T-cell (primary cell): ENCODE measurements around the gene CLSTN2. TPM values are rescaled to one million over a fixed set of nuclear protein-coding genes. Genes with fewer than 3 reads are reported as not detected.

Source experiments
- ATAC-seq, 4 experiments: fragments of 200-7000 bp in 3 of 4; fragments of 150-1000 bp in 1 of 4; cut with Tn5 transposase; replicated peaks in 1 of 4; 1 replicate in 3 of 4; 2 replicates in 1 of 4; pipeline ENCODE4 v1.10.0; 2021; ENCODE audit warnings: moderate library complexity in 3 of 4, mild to moderate bottlenecking in 2 of 4, moderate number of reproducible peaks in 1 of 4
- CTCF ChIA-PET, 2 donors: fragments of 300-600 bp; sonication (Branson Sonifier 250); formaldehyde crosslinking; loops; one replicate each; lab custom pipeline; 2022; ENCODE audit warnings: antibody characterized with exemption in 2 of 2; lab: Charles Lee
- POLR2A ChIA-PET, 2 donors: fragments of 300-600 bp; sonication (Branson Sonifier 250); formaldehyde crosslinking; loops; one replicate each; lab custom pipeline; 2022; ENCODE audit warnings: antibody characterized with exemption in 2 of 2; lab: Charles Lee
- DNase-seq, 35 experiments: peaks; one replicate each; pipeline versions ENCODE4 v3.0.0 to v3.0.0-alpha.2; 2013 to 2023
- H3K27ac ChIP-seq: one replicate; pipeline ENCODE4 v1.5.1; 2013; ENCODE audit warnings: low read length
- H3K27me3 ChIP-seq, 2 experiments: replicated peaks in 1 of 2; 1 replicate in 1 of 2; 2 replicates in 1 of 2; pipeline versions ENCODE4 v1.6.1 to v1.7.0; 2013; ENCODE audit warnings: low read length in 1 of 2, mixed read lengths in 1 of 2; ENCODE audit not compliant: control insufficient read depth in 2 of 2, insufficient read depth in 2 of 2; ENCODE audit errors: extremely low read depth in 1 of 2
- H3K36me3 ChIP-seq, 2 donors: 1 replicate in 1 of 2; 2 replicates in 1 of 2; pipeline versions ENCODE4 v1.6.1 to v1.7.0; 2013; ENCODE audit warnings: low read length in 1 of 2; ENCODE audit not compliant: control insufficient read depth in 2 of 2, insufficient read depth in 1 of 2; ENCODE audit errors: extremely low read depth in 1 of 2
- H3K4me1 ChIP-seq, 2 experiments: 1 replicate in 1 of 2; 2 replicates in 1 of 2; pipeline versions ENCODE4 v1.6.1 to v1.7.0; 2013; ENCODE audit warnings: low read length in 2 of 2, mixed read lengths in 1 of 2; ENCODE audit not compliant: insufficient read depth in 2 of 2, control insufficient read depth in 1 of 2; ENCODE audit errors: extremely low read depth in 1 of 2
- H3K4me3 ChIP-seq, 2 donors: 1 replicate in 1 of 2; 2 replicates in 1 of 2; pipeline versions ENCODE4 v1.5.1 to v1.7.0; 2013; ENCODE audit warnings: mild to moderate bottlenecking in 2 of 2, low read length in 1 of 2, moderate library complexity in 1 of 2; ENCODE audit not compliant: control insufficient read depth in 1 of 2; ENCODE audit errors: extremely low read depth in 1 of 2
- H3K9me3 ChIP-seq: 2 replicates; pipeline ENCODE4 v1.7.0; 2013
- H3K27ac Mint-ChIP-seq, 2 donors: one replicate each; pipeline ENCODE4 v1.8.0; 2020 to 2021; ENCODE audit warnings: mild to moderate bottlenecking in 2 of 2, mixed read lengths in 2 of 2
- H3K27me3 Mint-ChIP-seq, 2 donors: one replicate each; pipeline ENCODE4 v1.8.0; 2021 to 2022; ENCODE audit warnings: mixed read lengths in 2 of 2
- H3K36me3 Mint-ChIP-seq: one replicate; pipeline ENCODE4 v1.8.0; 2021; ENCODE audit warnings: mixed read lengths
- H3K4me1 Mint-ChIP-seq, 3 donors: one replicate each; pipeline ENCODE4 v1.8.0; 2020 to 2022; ENCODE audit warnings: mixed read lengths in 3 of 3, mild to moderate bottlenecking in 1 of 3
- H3K4me3 Mint-ChIP-seq, 3 donors: one replicate each; pipeline ENCODE4 v1.8.0; 2020 to 2022; ENCODE audit warnings: mild to moderate bottlenecking in 3 of 3, mixed read lengths in 3 of 3, moderate library complexity in 3 of 3
- H3K9me3 Mint-ChIP-seq, 3 donors: one replicate each; pipeline ENCODE4 v1.8.0; 2020 to 2022; ENCODE audit warnings: mixed read lengths in 3 of 3
- WGBS: methylation state at CpG from one replicate; pipeline ENCODE4 v1.1.5; 2013; ENCODE audit warnings: missing lambda C conversion rate; ENCODE audit not compliant: insufficient coverage; 5-methylcytosine and 5-hydroxymethylcytosine counted together
- total RNA-seq, 35 experiments: library from RNA in 6 of 35; stranded (reverse) in 6 of 35; fragments of 120-200 nt in 1 of 35; gene quantifications; one replicate each; pipeline versions ENCODE4 v1.2.1 to v1.2.4 and lab custom pipeline; 2013 to 2026

The CLSTN2 gene
- total RNA-seq, 5 donors from 2014 or later (not counting 1 experiment from before 2014, with no cell fraction given) = under 0.01 to 0.12 (median 0.03) TPM; not detected in 2

DNA sequence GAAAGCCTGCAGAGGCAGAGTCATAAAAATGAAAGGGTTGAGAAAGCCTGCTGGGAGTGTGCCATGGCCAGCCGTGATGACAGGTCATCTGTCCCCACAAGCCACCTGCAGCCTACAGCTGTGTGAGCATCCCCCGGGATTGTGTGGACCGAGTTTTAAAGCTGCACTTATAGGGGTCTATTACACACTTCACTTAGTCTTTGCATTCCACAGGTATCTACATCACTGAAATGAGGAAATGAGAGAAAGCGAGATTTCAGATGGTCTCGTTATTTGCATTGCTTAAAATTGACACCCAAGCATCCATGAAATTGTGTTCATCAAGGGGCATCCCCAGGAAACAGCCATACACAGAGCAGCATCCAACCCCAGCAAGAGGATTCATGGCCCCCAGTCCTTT lies 605.3 kb downstream of the CLSTN2 start:
- no peaks in the 10 kb centered on the region for H3K9me3 Mint-ChIP-seq
- H3K4me3 ChIP-seq = no peak overlapping the region
- peaks cover 0 to 4% of the 10 kb centered on the region in 2 donors for H3K27me3 Mint-ChIP-seq
- H3K9me3 ChIP-seq = no peaks in the 10 kb centered on the region
- POLR2A ChIA-PET = no interaction called here
- H3K4me1 Mint-ChIP-seq = no peaks in the 10 kb centered on the region
- CTCF ChIA-PET = no interaction called here
- no peak overlapping the region for H3K27ac ChIP-seq
- 67% methylated on average over 1 of the region's 5 CpGs for WGBS
- H3K27ac Mint-ChIP-seq = no peak overlapping the region
- H3K4me1 ChIP-seq = no peaks in the 10 kb centered on the region
- H3K36me3 ChIP-seq = no peaks in the 10 kb centered on the region
- ATAC-seq = no peak
- no peak for DNase-seq
- H3K27me3 ChIP-seq = no peaks in the 10 kb centered on the region
- no peak overlapping the region for H3K4me3 Mint-ChIP-seq
- H3K36me3 Mint-ChIP-seq = no peaks in the 10 kb centered on the region

DNA sequence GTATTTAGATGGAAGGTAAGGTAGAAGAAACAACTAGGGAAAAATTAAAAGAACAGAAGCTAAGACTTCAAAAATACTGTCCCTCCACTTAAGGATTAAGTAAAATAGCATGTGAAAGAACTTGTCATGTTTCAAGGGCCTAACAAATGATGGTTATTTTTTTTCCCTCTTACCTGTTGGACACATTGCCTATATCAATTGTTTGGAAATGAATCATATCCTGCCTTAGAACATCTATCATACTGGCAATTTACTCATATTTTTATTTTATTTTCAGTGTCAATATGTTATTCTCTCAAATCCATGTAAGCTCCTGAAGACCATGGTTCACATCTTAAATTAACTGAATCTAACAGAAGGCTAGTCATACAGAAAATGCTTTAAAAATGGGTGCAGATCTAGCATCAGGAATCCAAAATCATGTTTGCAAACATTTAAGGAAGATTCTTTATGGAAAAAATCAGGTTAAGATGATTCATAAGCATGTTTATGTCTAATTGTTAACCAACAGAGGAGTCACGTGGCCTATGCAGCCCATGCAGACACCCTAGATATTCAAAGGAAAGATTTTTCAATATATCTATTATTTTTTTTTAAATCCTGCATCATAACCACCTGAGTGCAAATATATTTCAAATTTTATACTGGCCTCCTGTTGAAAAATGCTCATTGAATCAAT lies 607.1 kb downstream of the CLSTN2 start:
- Mint-ChIP-seq H3K4me1 (no peaks in the 10 kb centered on the region), H3K9me3 (no peaks in the 10 kb centered on the region), H3K27ac (no peak overlapping the region), H3K4me3 (no peak overlapping the region), H3K27me3 (no peaks in the 10 kb centered on the region), H3K36me3 (no peaks in the 10 kb centered on the region)
- Histone ChIP-seq H3K27me3 (no peaks in the 10 kb centered on the region), H3K4me1 (no peaks in the 10 kb centered on the region), H3K9me3 (no peaks in the 10 kb centered on the region), H3K4me3 (no peak overlapping the region), H3K36me3 (no peaks in the 10 kb centered on the region), H3K27ac (no peak overlapping the region)
- ATAC-seq (no peak), DNase-seq (no peak)
- CTCF ChIA-PET = no interaction called here
- no CpG with 5 or more reads among the region's 1 CpG for WGBS
- POLR2A ChIA-PET = no interaction called here

GRCh38 chr3:140545197-140545596 lies 610.2 kb downstream of the CLSTN2 start:
- CTCF ChIA-PET = no interaction called here
- Mint-ChIP-seq H3K4me3 (no peak overlapping the region), H3K27me3 (no peaks in the 10 kb centered on the region), H3K9me3 (no peaks in the 10 kb centered on the region), H3K36me3 (no peaks in the 10 kb centered on the region), H3K4me1 (no peaks in the 10 kb centered on the region), H3K27ac (no peak overlapping the region)
- Histone ChIP-seq H3K36me3 (no peaks in the 10 kb centered on the region), H3K9me3 (no peaks in the 10 kb centered on the region), H3K27me3 (no peaks in the 10 kb centered on the region), H3K27ac (no peak overlapping the region), H3K4me3 (no peak overlapping the region), H3K4me1 (no peaks in the 10 kb centered on the region)
- no peak for DNase-seq
- POLR2A ChIA-PET = no interaction called here
- ATAC-seq = no peak
- WGBS = no CpG with 5 or more reads among the region's 1 CpG

GRCh38 chr3:140545756-140546155 lies 610.8 kb downstream of the CLSTN2 start:
- H3K36me3 Mint-ChIP-seq = no peaks in the 10 kb centered on the region
- CTCF ChIA-PET = no interaction called here
- H3K9me3 Mint-ChIP-seq = no peaks in the 10 kb centered on the region
- DNase-seq (no peak), ATAC-seq (no peak)
- no peak overlapping the region for H3K27ac ChIP-seq
- 40% methylated on average over 1 of the region's 2 CpGs for WGBS
- no peaks in the 10 kb centered on the region for H3K27me3 Mint-ChIP-seq
- H3K4me1 Mint-ChIP-seq = no peaks in the 10 kb centered on the region
- H3K27me3 ChIP-seq = no peaks in the 10 kb centered on the region
- no peaks in the 10 kb centered on the region for H3K36me3 ChIP-seq
- no peak overlapping the region for H3K4me3 Mint-ChIP-seq
- POLR2A ChIA-PET = no interaction called here
- no peaks in the 10 kb centered on the region for H3K4me1 ChIP-seq
- H3K4me3 ChIP-seq = no peak overlapping the region
- H3K27ac Mint-ChIP-seq = no peak overlapping the region
- H3K9me3 ChIP-seq = no peaks in the 10 kb centered on the region

GRCh38 chr3:140546649-140547048 lies 611.7 kb downstream of the CLSTN2 start:
- POLR2A ChIA-PET = no interaction called here
- Histone ChIP-seq H3K27me3 (no peaks in the 10 kb centered on the region), H3K4me3 (no peak overlapping the region), H3K27ac (no peak overlapping the region), H3K4me1 (no peaks in the 10 kb centered on the region), H3K36me3 (no peaks in the 10 kb centered on the region), H3K9me3 (no peaks in the 10 kb centered on the region)
- ATAC-seq (no peak), DNase-seq (no peak)
- H3K27me3 Mint-ChIP-seq = no peaks in the 10 kb centered on the region
- no peaks in the 10 kb centered on the region for H3K36me3 Mint-ChIP-seq
- CTCF ChIA-PET = no interaction called here
- H3K27ac Mint-ChIP-seq = no peak overlapping the region
- no peak overlapping the region for H3K4me3 Mint-ChIP-seq
- WGBS = 55% methylated on average over 4 of the region's 6 CpGs
- no peaks in the 10 kb centered on the region for H3K4me1 Mint-ChIP-seq
- no peaks in the 10 kb centered on the region for H3K9me3 Mint-ChIP-seq

GRCh38 chr3:140552403-140552802 lies 617.4 kb downstream of the CLSTN2 start:
- Mint-ChIP-seq H3K9me3 (peaks cover 0 to 3% (median 0%) of the 10 kb centered on the region in 3 donors), H3K4me1 (no peaks in the 10 kb centered on the region), H3K27ac (no peak overlapping the region), H3K4me3 (no peak overlapping the region), H3K36me3 (no peaks in the 10 kb centered on the region), H3K27me3 (peaks cover 0 to 8% of the 10 kb centered on the region in 2 donors)
- no peak overlapping the region for H3K4me3 ChIP-seq
- POLR2A ChIA-PET = no interaction called here
- CTCF ChIA-PET = no interaction called here
- ATAC-seq (no peak), DNase-seq (no peak)
- H3K27me3 ChIP-seq = peaks cover 0 to 4% of the 10 kb centered on the region in 2 experiments
- 80% methylated on average over 1 of the region's 2 CpGs for WGBS
- H3K36me3 ChIP-seq = no peaks in the 10 kb centered on the region
- no peak overlapping the region for H3K27ac ChIP-seq
- H3K9me3 ChIP-seq = no peaks in the 10 kb centered on the region
- H3K4me1 ChIP-seq = no peaks in the 10 kb centered on the region
